H1 (cell line): ENCODE data around the gene RTTN. TPM values are rescaled to one million over a fixed set of nuclear protein-coding genes. Genes with fewer than 3 reads are reported as not detected.

ENCODE experiments used
- CTCF ChIA-PET: fragments of 300-600 bp; sonication (Branson Sonifier 250); formaldehyde crosslinking; loops from one replicate; lab custom pipeline; 2021; ENCODE audit not compliant: partially characterized antibody; lab: Charles Lee
- POLR2A ChIA-PET: fragments of 300-600 bp; sonication (Branson Sonifier 250); formaldehyde crosslinking; loops from one replicate; lab custom pipeline; 2021; ENCODE audit warnings: inconsistent platforms; ENCODE audit not compliant: partially characterized antibody; lab: Charles Lee
- DNase-seq, 2 experiments: peaks; one replicate each; pipeline versions ENCODE4 v3.0.0 to v3.0.0-alpha.2; 2010 to 2022; ENCODE audit warnings: low spot score in 2 of 2, low read depth in 1 of 2, mixed read lengths in 1 of 2
- FAIRE-seq: peaks from 2 replicates; lab custom pipeline; 2011; peaks lifted over from hg19 to GRCh38; lab: Jason Lieb, UNC
- H2AFZ ChIP-seq: 2 replicates; pipeline ENCODE4 v1.8.1; 2012; ENCODE audit warnings: low read length, inconsistent platforms
- H2AK5ac ChIP-seq: 2 replicates; pipeline ENCODE4 v1.6.1; 2013; ENCODE audit warnings: low read depth, low read length
- H2BK120ac ChIP-seq: replicated peaks from 2 replicates; pipeline ENCODE3; 2013; ENCODE audit warnings: low read depth, low read length, inconsistent platforms
- H2BK12ac ChIP-seq: 2 replicates; pipeline ENCODE4 v1.6.1; 2013; ENCODE audit warnings: low read depth, low read length
- H2BK15ac ChIP-seq: 2 replicates; pipeline ENCODE4 v1.6.1; 2013; ENCODE audit warnings: low read length
- H2BK20ac ChIP-seq: 2 replicates; pipeline ENCODE4 v1.6.1; 2013; ENCODE audit warnings: low read length
- H2BK5ac ChIP-seq: 2 replicates; pipeline ENCODE4 v1.6.1; 2013; ENCODE audit warnings: low read depth, low read length
- H3K14ac ChIP-seq: 2 replicates; pipeline ENCODE4 v1.6.1; 2013; ENCODE audit warnings: inconsistent platforms; ENCODE audit not compliant: insufficient read length
- H3K18ac ChIP-seq: 2 replicates; pipeline ENCODE4 v1.6.1; 2013; ENCODE audit warnings: low read length; ENCODE audit errors: extremely low read depth
- H3K23ac ChIP-seq: 2 replicates; pipeline ENCODE4 v1.6.1; 2013; ENCODE audit warnings: inconsistent platforms; ENCODE audit not compliant: insufficient read length
- H3K23me2 ChIP-seq: 2 replicates; pipeline ENCODE4 v1.6.1; 2013; ENCODE audit warnings: low read depth, low read length
- H3K27ac ChIP-seq: 2 replicates; pipeline ENCODE4 v1.6.1; 2011; ENCODE audit warnings: low read depth, low read length, inconsistent platforms
- H3K27me3 ChIP-seq, 4 experiments: replicated peaks in 1 of 4; 1 replicate in 1 of 4; 2 replicates in 3 of 4; pipeline versions ENCODE4 v1.6.1 to v1.8.1; 2011 to 2013; ENCODE audit warnings: low read length in 3 of 4, mild to moderate bottlenecking in 3 of 4, inconsistent platforms in 2 of 4, mixed read lengths in 2 of 4, moderate library complexity in 1 of 4; ENCODE audit not compliant: control insufficient read depth in 3 of 4, insufficient read depth in 3 of 4; ENCODE audit errors: extremely low read depth in 1 of 4
- H3K36me3 ChIP-seq, 4 experiments: 2 replicates each; pipeline versions ENCODE4 v1.6.1 to v1.8.1; 2011 to 2013; ENCODE audit warnings: mild to moderate bottlenecking in 4 of 4, low read length in 3 of 4, moderate library complexity in 2 of 4, control low read depth in 1 of 4, inconsistent platforms in 1 of 4; ENCODE audit not compliant: insufficient read depth in 4 of 4, control insufficient read depth in 2 of 4
- H3K4ac ChIP-seq: replicated peaks from 2 replicates; pipeline ENCODE3; 2013; ENCODE audit warnings: low read length, low read depth, mixed read lengths, inconsistent platforms; ENCODE audit not compliant: insufficient read length
- H3K4me1 ChIP-seq, 4 experiments: replicated peaks in 1 of 4; 1 replicate in 1 of 4; 2 replicates in 3 of 4; pipeline versions ENCODE4 v1.6.1 to v1.8.1; 2011 to 2013; ENCODE audit warnings: low read length in 3 of 4, inconsistent platforms in 2 of 4, mixed read lengths in 1 of 4; ENCODE audit not compliant: insufficient read depth in 4 of 4, control insufficient read depth in 3 of 4
- H3K4me2 ChIP-seq, 2 experiments: 2 replicates each; pipeline versions ENCODE4 v1.6.1 to v1.8.1; 2011 to 2013; ENCODE audit warnings: low read depth in 2 of 2, low read length in 2 of 2, control low read depth in 1 of 2, inconsistent platforms in 1 of 2, mild to moderate bottlenecking in 1 of 2; ENCODE audit not compliant: insufficient read depth in 1 of 2
- H3K4me3 ChIP-seq, 4 experiments: fragments of 200-600, 300-600 bp in 1 of 4; sonication (generic), shearing (Covaris generic), sonication (Bioruptor Twin) in 1 of 4; 2 replicates each; pipeline versions ENCODE4 v1.5.1 to v1.8.1; 2011 to 2016; ENCODE audit warnings: low read length in 4 of 4, low read depth in 3 of 4, control low read depth in 2 of 4, inconsistent platforms in 2 of 4, mild to moderate bottlenecking in 2 of 4, mixed read lengths in 1 of 4, moderate library complexity in 1 of 4; ENCODE audit not compliant: insufficient read depth in 2 of 4; ENCODE audit errors: extremely low read depth in 1 of 4
- H3K56ac ChIP-seq: replicated peaks from 2 replicates; pipeline ENCODE3; 2013; ENCODE audit warnings: low read depth, mild to moderate bottlenecking, mixed read lengths, low read length, inconsistent platforms; ENCODE audit not compliant: insufficient read length
- H3K79me1 ChIP-seq: 2 replicates; pipeline ENCODE4 v1.6.1; 2013; ENCODE audit warnings: low read depth, low read length, control low read depth
- H3K79me2 ChIP-seq, 2 experiments: 2 replicates each; pipeline versions ENCODE4 v1.6.1 to v1.8.1; 2012 to 2013; ENCODE audit warnings: low read length in 2 of 2, mild to moderate bottlenecking in 2 of 2, inconsistent platforms in 1 of 2; ENCODE audit not compliant: insufficient read depth in 2 of 2, control insufficient read depth in 1 of 2
- H3K9ac ChIP-seq, 4 experiments: replicated peaks in 1 of 4; 1 replicate in 1 of 4; 2 replicates in 3 of 4; pipeline versions ENCODE4 v1.6.1 to v1.8.1; 2011 to 2013; ENCODE audit warnings: low read depth in 3 of 4, low read length in 3 of 4, control low read depth in 2 of 4, mild to moderate bottlenecking in 2 of 4, moderate library complexity in 2 of 4, inconsistent platforms in 1 of 4; ENCODE audit errors: extremely low read depth in 1 of 4
- H3K9me3 ChIP-seq, 2 experiments: 2 replicates each; pipeline versions ENCODE4 v1.6.1 to v1.8.1; 2012 to 2013; ENCODE audit warnings: mild to moderate bottlenecking in 2 of 2, moderate library complexity in 2 of 2, control low read depth in 1 of 2, inconsistent platforms in 1 of 2, low read depth in 1 of 2, low read length in 1 of 2, mixed read lengths in 1 of 2; ENCODE audit not compliant: insufficient read depth in 2 of 2
- H4K20me1 ChIP-seq, 2 experiments: replicated peaks in 1 of 2; 2 replicates each; pipeline versions ENCODE3 to v1.8.1; 2011 to 2013; ENCODE audit warnings: inconsistent platforms in 2 of 2, low read length in 2 of 2, mild to moderate bottlenecking in 1 of 2; ENCODE audit not compliant: insufficient read depth in 2 of 2, control insufficient read depth in 1 of 2
- H4K5ac ChIP-seq: 2 replicates; pipeline ENCODE4 v1.6.1; 2013; ENCODE audit warnings: low read length, low read depth, mixed read lengths, inconsistent platforms; ENCODE audit not compliant: insufficient read length
- H4K8ac ChIP-seq: 2 replicates; pipeline ENCODE4 v1.8.0; 2013; ENCODE audit warnings: mild to moderate bottlenecking, moderate library complexity, low read length, inconsistent platforms; ENCODE audit not compliant: insufficient read depth; ENCODE audit errors: extremely low read depth
- H4K91ac ChIP-seq: replicated peaks from 2 replicates; pipeline ENCODE3; 2013; ENCODE audit warnings: low read length, mixed read lengths, inconsistent platforms; ENCODE audit not compliant: insufficient read length
- BCL11A ChIP-seq, 2 experiments: IDR thresholded peaks; one replicate each; pipeline ENCODE4 v1.6.1; 2011; ENCODE audit warnings: low read depth in 2 of 2, low read length in 2 of 2, mild to moderate bottlenecking in 2 of 2
- BRCA1 ChIP-seq: IDR thresholded peaks from 2 replicates; pipeline ENCODE4 v1.6.1; 2012; ENCODE audit warnings: low read depth, low read length, improper control_type of control experiment
- WGBS, 2 experiments: shearing (Covaris generic) in 1 of 2; methylation state at CpG; one replicate each; pipeline versions ENCODE4 v1.1.6 to v1.1.7; 2013 to 2015; ENCODE audit warnings: low lambda C conversion rate in 2 of 2, mixed read lengths in 2 of 2, inconsistent platforms in 1 of 2, low coverage in 1 of 2, missing lambda C conversion rate in 1 of 2; ENCODE audit not compliant: insufficient replicate concordance in 2 of 2, insufficient coverage in 1 of 2, insufficient read length in 1 of 2; ENCODE audit errors: extremely low coverage in 1 of 2, missing lambda C conversion rate in 1 of 2; 5-methylcytosine and 5-hydroxymethylcytosine counted together
- polyA plus RNA-seq, 7 experiments: library from polyadenylated mRNA; depleted of rRNA in 3 of 7; stranded (reverse) in 5 of 7; unstranded in 2 of 7; fragments of >200 nt in 5 of 7; fragments of 200-250 nt in 2 of 7; gene quantifications; 1 replicate in 5 of 7; 2 replicates in 1 of 7; 4 replicates in 1 of 7; pipeline versions ENCODE4 v1.2.1 to v1.2.3, GENCODE V29; 2011 to 2013; ENCODE audit warnings: missing spikeins in 2 of 7, mixed read lengths in 2 of 7
- total RNA-seq: library from RNA; stranded (reverse); fragmentation: NEBNext Ultra II Directional; extraction: Animal tissue kit (Norgen Biotek cat#: 25700); gene quantifications from 2 replicates; pipeline ENCODE4 v1.2.1, GENCODE V29; 2021
- TF ChIP-seq, protein P1 (sequence below): IDR thresholded peaks from 2 replicates; pipeline ENCODE4 v1.6.1; 2012; ENCODE audit warnings: inconsistent platforms

RTTN gene
- total and polyA plus RNA-seq, 2 of the 8 experiments (the other 6 are each of a cell fraction or from before 2014, with no cell fraction given), result 9.1 to 21.4 TPM

DNA sequence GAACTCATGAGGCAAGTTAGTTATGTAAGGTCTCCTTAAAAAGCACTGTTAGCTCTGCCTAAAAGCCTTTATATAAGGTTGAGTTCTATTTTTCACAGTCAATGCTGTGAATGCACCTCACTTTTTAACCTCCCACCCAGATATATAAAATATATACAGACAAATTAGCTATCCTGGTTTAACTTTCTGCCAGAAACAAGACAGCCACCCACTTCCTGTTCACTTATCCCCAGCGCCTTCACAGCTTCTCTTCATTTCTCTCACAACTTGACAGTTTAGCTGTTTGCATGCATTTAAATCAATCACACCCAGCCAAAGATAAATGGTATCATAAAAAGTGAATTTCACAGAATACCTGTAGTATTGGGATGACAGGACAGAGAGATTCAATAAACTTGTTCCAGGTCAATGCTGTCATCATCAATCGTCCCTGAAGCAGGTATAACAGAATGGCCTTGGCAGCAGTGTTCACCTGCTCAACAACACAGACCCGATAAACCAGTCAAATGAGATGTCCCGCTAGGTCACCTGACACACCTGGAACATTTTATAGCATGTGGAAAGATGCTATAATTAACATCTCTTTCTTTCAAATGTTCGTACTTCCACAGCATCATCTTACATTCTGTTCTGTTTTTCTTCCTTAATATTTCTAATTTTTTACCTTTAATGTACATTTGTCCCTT lies 55.7 kb downstream of the RTTN start:
- H3K27me3 ChIP-seq, result no peaks in the 10 kb centered on the region
- no peak overlapping the region for H3K9ac ChIP-seq
- no peaks in the 10 kb centered on the region for H4K20me1 ChIP-seq
- H2BK15ac ChIP-seq, result no peak overlapping the region
- H3K79me1 ChIP-seq, result no peaks in the 10 kb centered on the region
- no peak overlapping the region for H3K56ac ChIP-seq
- no peak overlapping the region for H2BK5ac ChIP-seq
- H3K14ac ChIP-seq, result no peak overlapping the region
- H2BK20ac ChIP-seq, result no peak overlapping the region
- POLR2A ChIA-PET, result no interaction called here
- no peaks in the 10 kb centered on the region for H3K79me2 ChIP-seq
- CTCF ChIA-PET, result interaction anchor here (0.9 kb wide), 1 partner anchor 45 kb away, joined by 3 read pairs; no protein-coding TSS in a partner anchor
- no peak overlapping the region for H2BK120ac ChIP-seq
- H3K4me2 ChIP-seq, result no peak overlapping the region
- H3K4me1 ChIP-seq, result no peaks in the 10 kb centered on the region
- no peak overlapping the region for H4K91ac ChIP-seq
- no peak overlapping the region for H4K5ac ChIP-seq
- no peak for DNase-seq
- 95% methylated on average over 5 of the region's 5 CpGs; no CpG with 5 or more reads in 1 of the 2 experiments for WGBS, 2 experiments
- no peak for FAIRE-seq
- H2BK12ac ChIP-seq, result no peak overlapping the region
- no peak overlapping the region for H3K4ac ChIP-seq
- no peak overlapping the region for H3K23ac ChIP-seq
- no peak overlapping the region for H4K8ac ChIP-seq
- no peak overlapping the region for H3K18ac ChIP-seq
- no peak for TF ChIP-seq BRCA1
- TF ChIP-seq, protein P1, sequence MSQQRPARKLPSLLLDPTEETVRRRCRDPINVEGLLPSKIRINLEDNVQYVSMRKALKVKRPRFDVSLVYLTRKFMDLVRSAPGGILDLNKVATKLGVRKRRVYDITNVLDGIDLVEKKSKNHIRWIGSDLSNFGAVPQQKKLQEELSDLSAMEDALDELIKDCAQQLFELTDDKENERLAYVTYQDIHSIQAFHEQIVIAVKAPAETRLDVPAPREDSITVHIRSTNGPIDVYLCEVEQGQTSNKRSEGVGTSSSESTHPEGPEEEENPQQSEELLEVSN, result no peak
- TF ChIP-seq BCL11A (IDR thresholded peaks at IDR 0.05; ENCODE audit: low read depth in 2 of 2, low read length in 2 of 2), result no peak
- H3K36me3 ChIP-seq, result peaks cover 0 to 4% (median 2%) of the 10 kb centered on the region in 4 experiments; a peak in 1 of 8 replicates
- H3K4me3 ChIP-seq, result no peak overlapping the region
- H3K9me3 ChIP-seq, result no peaks in the 10 kb centered on the region
- H3K27ac ChIP-seq, result no peak overlapping the region
- no peak overlapping the region for H2AK5ac ChIP-seq
- H3K23me2 ChIP-seq, result peaks cover 2% of the 10 kb centered on the region; the same call in 1 of the 2 replicates
- no peak overlapping the region for H2AFZ ChIP-seq
